ENCODE results near the gene FOXK2. TPM values are rescaled to one million over a fixed set of nuclear protein-coding genes. Genes with fewer than 3 reads are reported as not detected.

The FOXK2 gene
- total and polyA plus RNA-seq, 4 donors, result 26.8 to 57.1 (median 46.5) TPM

DNA sequence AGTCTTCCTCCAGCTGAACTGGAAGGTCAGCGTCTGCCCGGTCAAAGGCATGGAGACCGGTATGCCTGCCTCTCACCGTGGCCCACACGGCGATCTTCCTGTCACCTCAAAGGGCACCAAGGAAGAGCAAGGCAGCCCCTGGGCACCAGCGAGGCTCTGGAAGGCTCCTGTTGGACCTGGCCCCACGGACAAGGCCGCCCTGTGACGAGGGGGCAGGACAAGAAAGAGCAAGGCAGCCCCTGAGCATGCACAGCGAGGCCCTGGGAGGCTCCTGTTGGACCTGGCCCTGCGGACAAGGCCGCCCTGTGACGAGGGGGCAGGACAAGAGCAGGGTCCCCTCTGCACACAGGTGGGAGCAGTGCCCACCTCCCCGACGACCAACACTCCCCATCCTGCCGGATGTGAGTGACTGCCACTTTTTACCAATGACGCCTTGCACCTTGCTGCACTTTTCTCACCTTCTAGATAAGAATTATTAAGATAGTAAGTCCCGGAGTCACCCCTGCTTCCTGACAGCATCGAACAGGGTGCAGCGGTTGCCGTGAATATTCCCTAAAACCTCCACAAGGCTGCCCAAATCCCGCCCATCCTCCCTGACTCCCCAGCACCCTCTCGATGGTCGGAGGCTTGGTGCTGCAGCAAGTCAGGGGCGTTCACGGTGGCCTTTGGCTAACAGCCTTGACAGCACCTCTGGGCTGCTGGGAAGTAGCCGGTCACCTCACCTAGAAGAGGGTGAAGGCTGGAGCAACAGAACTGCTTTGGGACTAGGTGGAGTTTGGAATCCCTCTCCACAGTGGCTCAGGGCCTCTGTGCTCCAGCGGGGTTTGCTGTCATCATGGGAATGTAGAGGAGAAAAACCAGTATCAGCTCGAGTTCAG is 134.4 kb downstream of the FOXK2 start:
- peaks cover 9% of the 10 kb centered on the region for H3K4me1 ChIP-seq (ENCODE audit: control insufficient read depth, insufficient read depth, low read length)
- H3K9me3 ChIP-seq (ENCODE audit: control insufficient read depth, insufficient read depth, low read length), result no peaks in the 10 kb centered on the region
- no peak for DNase-seq (ENCODE audit: low read depth in 4 of 6, low spot score in 6 of 6)
- H3K36me3 ChIP-seq (ENCODE audit: control insufficient read depth, insufficient read depth, low read length), result peaks cover 43% of the 10 kb centered on the region
- no peaks in the 10 kb centered on the region for H3K27me3 ChIP-seq (ENCODE audit: control insufficient read depth, insufficient read depth, low read length)
- WGBS (ENCODE audit: insufficient coverage), result 85% methylated on average over 30 of the region's 30 CpGs
- no peak overlapping the region for H3K4me3 ChIP-seq (ENCODE audit: low read depth, low read length)
- H3K27ac ChIP-seq (ENCODE audit: low read depth, low read length), result no peak overlapping the region

Other genes with a start within 250 kb of the FOXK2 start
- gene CSNK1D, start 246.0 kb upstream of the FOXK2 start, total RNA-seq, result 10 to 100 TPM; 35.2 to 51.1 TPM
- 100 to 1,000 TPM; 127 to 144 TPM for gene CSNK1D, start 246.0 kb upstream of the FOXK2 start, polyA plus RNA-seq (ENCODE audit: insufficient read length in 2 of 2)
- under 1 TPM in 1 of 2 donors, not detected in 1; 0.33 TPM for gene CD7, start 202.1 kb upstream of the FOXK2 start, total RNA-seq
- under 1 TPM; 0.41 to 0.42 TPM for gene CD7, start 202.1 kb upstream of the FOXK2 start, polyA plus RNA-seq (ENCODE audit: insufficient read length in 2 of 2)
- 1 to 10 TPM; 3.3 to 7.4 TPM for gene SECTM1, start 186.0 kb upstream of the FOXK2 start, total RNA-seq
- gene SECTM1, start 186.0 kb upstream of the FOXK2 start, polyA plus RNA-seq (ENCODE audit: insufficient read length in 2 of 2), result 1 to 10 TPM; 1.9 to 2.7 TPM
- gene TEX19, start 160.5 kb upstream of the FOXK2 start, total RNA-seq, result not detected
- not detected for gene TEX19, start 160.5 kb upstream of the FOXK2 start, polyA plus RNA-seq (ENCODE audit: insufficient read length in 2 of 2)
- under 1 TPM in 1 of 2 donors, not detected in 1; 0.11 TPM for gene UTS2R, start 148.0 kb upstream of the FOXK2 start, total RNA-seq
- under 1 TPM; 0.19 to 0.32 TPM for gene UTS2R, start 148.0 kb upstream of the FOXK2 start, polyA plus RNA-seq (ENCODE audit: insufficient read length in 2 of 2)
- 10 to 100 TPM; 15.0 to 20.6 TPM for gene HEXD, start 101.4 kb upstream of the FOXK2 start, total RNA-seq
- 10 to 100 TPM; 33.7 to 50.7 TPM for gene HEXD, start 101.4 kb upstream of the FOXK2 start, polyA plus RNA-seq (ENCODE audit: insufficient read length in 2 of 2)
- gene OGFOD3, start 101.1 kb upstream of the FOXK2 start, total RNA-seq, result 10 to 100 TPM; 12.5 to 27.2 TPM
- 10 to 100 TPM; 27.2 to 31.1 TPM for gene OGFOD3, start 101.1 kb upstream of the FOXK2 start, polyA plus RNA-seq (ENCODE audit: insufficient read length in 2 of 2)
- gene CYBC1, start 69.0 kb upstream of the FOXK2 start, total RNA-seq, result 10 to 100 TPM; 30.3 to 53.8 TPM
- 10 to 100 TPM; 66.8 to 83.0 TPM for gene CYBC1, start 69.0 kb upstream of the FOXK2 start, polyA plus RNA-seq (ENCODE audit: insufficient read length in 2 of 2)
- 10 to 100 TPM; 31.1 to 50.2 TPM for gene NARF, start 61.0 kb upstream of the FOXK2 start, total RNA-seq
- 100 to 1,000 TPM; 102 to 124 TPM for gene NARF, start 61.0 kb upstream of the FOXK2 start, polyA plus RNA-seq (ENCODE audit: insufficient read length in 2 of 2)
- gene WDR45B, start 128.7 kb downstream of the FOXK2 start, total RNA-seq, result 10 to 100 TPM; 83.8 to 86.6 TPM
- gene WDR45B, start 128.7 kb downstream of the FOXK2 start, polyA plus RNA-seq (ENCODE audit: insufficient read length in 2 of 2), result 100 to 1,000 TPM; 118 to 120 TPM
- 10 to 100 TPM; 11.8 to 16.4 TPM for gene RAB40B, start 179.0 kb downstream of the FOXK2 start, total RNA-seq
- 10 to 100 TPM; 27.2 to 32.3 TPM for gene RAB40B, start 179.0 kb downstream of the FOXK2 start, polyA plus RNA-seq (ENCODE audit: insufficient read length in 2 of 2)
- gene FN3KRP, start 197.0 kb downstream of the FOXK2 start, total RNA-seq, result 10 to 100 TPM; 26.3 to 29.4 TPM
- gene FN3KRP, start 197.0 kb downstream of the FOXK2 start, polyA plus RNA-seq (ENCODE audit: insufficient read length in 2 of 2), result 10 to 100 TPM; 54.1 to 59.4 TPM
- 10 to 100 TPM; 11.7 to 25.8 TPM for gene FN3K, start 215.9 kb downstream of the FOXK2 start, total RNA-seq
- gene FN3K, start 215.9 kb downstream of the FOXK2 start, polyA plus RNA-seq (ENCODE audit: insufficient read length in 2 of 2), result 10 to 100 TPM; 71.2 to 78.1 TPM
- gene TBCD, start 232.3 kb downstream of the FOXK2 start, total RNA-seq, result 10 to 100 TPM; 56.3 to 75.3 TPM
- gene TBCD, start 232.3 kb downstream of the FOXK2 start, polyA plus RNA-seq (ENCODE audit: insufficient read length in 2 of 2), result 100 to 1,000 TPM; 110 to 140 TPM